HEK293 (cell line): ENCODE measurements around the gene ONECUT2.

Experiments used
- CTCF ChIA-PET: fragments of 350-600 bp; formaldehyde crosslinking; extraction: SDS; loops from one replicate; lab custom pipeline; 2021; ENCODE audit warnings: antibody characterized with exemption; lab: Yijun Ruan, JAX
- POLR2A ChIA-PET: fragments of 300-600 bp; formaldehyde crosslinking; extraction: SDS; loops from one replicate; lab custom pipeline; 2020; ENCODE audit warnings: antibody characterized with exemption, inconsistent platforms; lab: Yijun Ruan, JAX
- H3K27ac ChIP-seq: fragments of 200-500 bp; sonication (Bioruptor generic); 2 replicates; pipeline ENCODE4 v1.5.1; 2014; ENCODE audit warnings: low read depth, low read length, control low read depth, inconsistent platforms; ENCODE audit errors: extremely low read depth
- H3K36me3 ChIP-seq, 2 experiments: fragments of 200-500 bp in 1 of 2; sonication (Bioruptor generic) in 1 of 2; 1 replicate in 1 of 2; 2 replicates in 1 of 2; pipeline ENCODE4 v1.5.1; 2014 to 2017; ENCODE audit warnings: inconsistent platforms in 2 of 2, low read length in 2 of 2; ENCODE audit not compliant: control insufficient read depth in 2 of 2, insufficient read depth in 1 of 2
- H3K4me1 ChIP-seq: fragments of 200-500 bp; sonication (Bioruptor generic); 2 replicates; pipeline ENCODE4 v1.5.1; 2014; ENCODE audit warnings: mild to moderate bottlenecking, low read length, inconsistent platforms; ENCODE audit not compliant: control insufficient read depth, insufficient read depth
- H3K4me3 ChIP-seq: 2 replicates; pipeline ENCODE4 v1.5.1; 2011; ENCODE audit warnings: low read depth, mild to moderate bottlenecking, control low read depth, low read length, moderate library complexity
- H3K9me3 ChIP-seq: fragments of 200-500 bp; sonication (Bioruptor generic); 2 replicates; pipeline ENCODE4 v1.5.1; 2014; ENCODE audit warnings: low read depth, low read length, inconsistent platforms; ENCODE audit not compliant: control insufficient read depth, insufficient read depth
- GLI4 ChIP-seq: fragments of 450-650 bp; formaldehyde crosslinking; IDR thresholded peaks from 2 replicates; pipeline ENCODE4 v1.5.1; 2016; ENCODE audit warnings: missing biosample characterization, missing genetic modification characterization
- PRDM1 ChIP-seq: fragments of 450-650 bp; formaldehyde crosslinking; IDR thresholded peaks from 2 replicates; pipeline ENCODE4; 2016; ENCODE audit warnings: missing biosample characterization, missing genetic modification characterization
- ZBTB7A ChIP-seq: fragments of 450-650 bp; formaldehyde crosslinking; IDR thresholded peaks from 2 replicates; pipeline ENCODE4 v1.5.1; 2016; ENCODE audit warnings: low read depth, missing biosample characterization, missing genetic modification characterization
- ZNF140 ChIP-seq: fragments of 450-650 bp; formaldehyde crosslinking; IDR thresholded peaks from 2 replicates; pipeline ENCODE4 v1.5.1; 2016; ENCODE audit warnings: missing biosample characterization, missing genetic modification characterization
- ZNF223 ChIP-seq: fragments of 450-650 bp; formaldehyde crosslinking; IDR thresholded peaks from 2 replicates; pipeline ENCODE4 v1.5.1; 2016; ENCODE audit warnings: missing biosample characterization, missing genetic modification characterization
- ZNF266 ChIP-seq: fragments of 450-650 bp; formaldehyde crosslinking; IDR thresholded peaks from 2 replicates; pipeline ENCODE4 v1.5.1; 2016; ENCODE audit warnings: missing biosample characterization, missing genetic modification characterization, low read depth
- ZNF311 ChIP-seq: fragments of 450-650 bp; formaldehyde crosslinking; IDR thresholded peaks from 2 replicates; pipeline ENCODE4 v1.5.1; 2017; ENCODE audit warnings: missing biosample characterization, missing genetic modification characterization, borderline replicate concordance
- ZNF366 ChIP-seq: fragments of 450-650 bp; formaldehyde crosslinking; conservative IDR thresholded peaks from 2 replicates; pipeline ENCODE4 v1.5.1; 2016; ENCODE audit warnings: missing biosample characterization, missing genetic modification characterization
- ZNF394 ChIP-seq: fragments of 450-650 bp; formaldehyde crosslinking; IDR thresholded peaks from 2 replicates; pipeline ENCODE4 v1.5.1; 2016; ENCODE audit warnings: missing biosample characterization, missing genetic modification characterization, mild to moderate bottlenecking, moderate library complexity, borderline replicate concordance
- ZNF404 ChIP-seq: fragments of 450-650 bp; formaldehyde crosslinking; IDR thresholded peaks from 2 replicates; pipeline ENCODE4 v1.5.1; 2017; ENCODE audit warnings: missing biosample characterization, missing genetic modification characterization
- ZNF785 ChIP-seq: fragments of 450-650 bp; formaldehyde crosslinking; IDR thresholded peaks from 2 replicates; pipeline ENCODE4 v1.5.1; 2016; ENCODE audit warnings: missing biosample characterization, missing genetic modification characterization
- ZNF791 ChIP-seq: fragments of 450-650 bp; formaldehyde crosslinking; IDR thresholded peaks from 2 replicates; pipeline ENCODE4 v1.5.1; 2016; ENCODE audit warnings: missing biosample characterization, missing genetic modification characterization
- ZNF830 ChIP-seq: fragments of 450-650 bp; IDR thresholded peaks from 2 replicates; pipeline ENCODE4 v1.5.0; 2018; ENCODE audit warnings: missing biosample characterization, missing genetic modification characterization, low read depth, mild to moderate bottlenecking, moderate library complexity
- ZNF837 ChIP-seq: fragments of 450-650 bp; formaldehyde crosslinking; IDR thresholded peaks from 2 replicates; pipeline ENCODE4 v1.5.1; 2016; ENCODE audit warnings: missing biosample characterization, missing genetic modification characterization
- ZSCAN16 ChIP-seq: fragments of 450-650 bp; formaldehyde crosslinking; IDR thresholded peaks from 2 replicates; pipeline ENCODE4 v1.5.1; 2016; ENCODE audit warnings: missing biosample characterization, missing genetic modification characterization
- TF ChIP-seq, protein P1 (sequence below): fragments of 450-650 bp; formaldehyde crosslinking; IDR thresholded peaks from 2 replicates; pipeline ENCODE4 v1.5.1; 2016; ENCODE audit warnings: missing biosample characterization, missing genetic modification characterization, borderline replicate concordance
- TF ChIP-seq, protein P2 (sequence below): fragments of 450-650 bp; formaldehyde crosslinking; IDR thresholded peaks from 2 replicates; pipeline ENCODE4 v1.5.1; 2016; ENCODE audit warnings: missing biosample characterization, missing genetic modification characterization

The ONECUT2 gene

DNA sequence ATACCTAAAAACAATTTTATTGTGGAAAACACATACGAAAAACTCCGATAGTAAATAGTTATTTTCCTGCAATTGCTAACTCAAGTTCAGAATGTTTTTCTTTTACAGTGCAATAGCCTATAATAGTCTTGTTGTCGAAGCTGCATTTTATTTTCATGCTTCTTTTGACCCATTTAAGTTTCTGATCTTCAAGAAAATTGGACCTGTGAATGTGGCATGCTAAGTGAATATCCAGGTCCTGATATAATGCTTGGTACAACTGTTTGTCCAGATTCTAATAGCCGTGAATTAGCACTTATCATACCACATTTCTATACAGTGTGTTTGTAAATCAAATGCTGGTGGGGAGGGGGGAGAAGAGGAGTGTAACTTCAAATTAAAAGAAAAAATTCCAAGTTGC, 3.0 kb upstream of the ONECUT2 start (continued):
- TF ChIP-seq GLI4 (tag by site-specific recombination) (no peak), ZNF791 (no peak), ZNF311 (tag by site-specific recombination) (no peak), ZNF830 (no peak), ZNF404 (tag by site-specific recombination) (no peak), ZBTB7A (tag by site-specific recombination) (no peak), ZNF266 (no peak), ZNF785 (tag by site-specific recombination) (no peak), ZNF140 (no peak), ZNF837 (tag by site-specific recombination) (no peak), ZNF394 (no peak)
- TF ChIP-seq, protein P1, sequence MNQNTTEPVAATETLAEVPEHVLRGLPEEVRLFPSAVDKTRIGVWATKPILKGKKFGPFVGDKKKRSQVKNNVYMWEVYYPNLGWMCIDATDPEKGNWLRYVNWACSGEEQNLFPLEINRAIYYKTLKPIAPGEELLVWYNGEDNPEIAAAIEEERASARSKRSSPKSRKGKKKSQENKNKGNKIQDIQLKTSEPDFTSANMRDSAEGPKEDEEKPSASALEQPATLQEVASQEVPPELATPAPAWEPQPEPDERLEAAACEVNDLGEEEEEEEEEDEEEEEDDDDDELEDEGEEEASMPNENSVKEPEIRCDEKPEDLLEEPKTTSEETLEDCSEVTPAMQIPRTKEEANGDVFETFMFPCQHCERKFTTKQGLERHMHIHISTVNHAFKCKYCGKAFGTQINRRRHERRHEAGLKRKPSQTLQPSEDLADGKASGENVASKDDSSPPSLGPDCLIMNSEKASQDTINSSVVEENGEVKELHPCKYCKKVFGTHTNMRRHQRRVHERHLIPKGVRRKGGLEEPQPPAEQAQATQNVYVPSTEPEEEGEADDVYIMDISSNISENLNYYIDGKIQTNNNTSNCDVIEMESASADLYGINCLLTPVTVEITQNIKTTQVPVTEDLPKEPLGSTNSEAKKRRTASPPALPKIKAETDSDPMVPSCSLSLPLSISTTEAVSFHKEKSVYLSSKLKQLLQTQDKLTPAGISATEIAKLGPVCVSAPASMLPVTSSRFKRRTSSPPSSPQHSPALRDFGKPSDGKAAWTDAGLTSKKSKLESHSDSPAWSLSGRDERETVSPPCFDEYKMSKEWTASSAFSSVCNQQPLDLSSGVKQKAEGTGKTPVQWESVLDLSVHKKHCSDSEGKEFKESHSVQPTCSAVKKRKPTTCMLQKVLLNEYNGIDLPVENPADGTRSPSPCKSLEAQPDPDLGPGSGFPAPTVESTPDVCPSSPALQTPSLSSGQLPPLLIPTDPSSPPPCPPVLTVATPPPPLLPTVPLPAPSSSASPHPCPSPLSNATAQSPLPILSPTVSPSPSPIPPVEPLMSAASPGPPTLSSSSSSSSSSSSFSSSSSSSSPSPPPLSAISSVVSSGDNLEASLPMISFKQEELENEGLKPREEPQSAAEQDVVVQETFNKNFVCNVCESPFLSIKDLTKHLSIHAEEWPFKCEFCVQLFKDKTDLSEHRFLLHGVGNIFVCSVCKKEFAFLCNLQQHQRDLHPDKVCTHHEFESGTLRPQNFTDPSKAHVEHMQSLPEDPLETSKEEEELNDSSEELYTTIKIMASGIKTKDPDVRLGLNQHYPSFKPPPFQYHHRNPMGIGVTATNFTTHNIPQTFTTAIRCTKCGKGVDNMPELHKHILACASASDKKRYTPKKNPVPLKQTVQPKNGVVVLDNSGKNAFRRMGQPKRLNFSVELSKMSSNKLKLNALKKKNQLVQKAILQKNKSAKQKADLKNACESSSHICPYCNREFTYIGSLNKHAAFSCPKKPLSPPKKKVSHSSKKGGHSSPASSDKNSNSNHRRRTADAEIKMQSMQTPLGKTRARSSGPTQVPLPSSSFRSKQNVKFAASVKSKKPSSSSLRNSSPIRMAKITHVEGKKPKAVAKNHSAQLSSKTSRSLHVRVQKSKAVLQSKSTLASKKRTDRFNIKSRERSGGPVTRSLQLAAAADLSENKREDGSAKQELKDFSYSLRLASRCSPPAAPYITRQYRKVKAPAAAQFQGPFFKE (tag by site-specific recombination) = no peak

- ChIA-PET CTCF (interaction anchor here (0.6 kb wide), 1 partner anchor 599 kb away, joined by 3 read pairs; no protein-coding TSS in a partner anchor), POLR2A (interaction anchor here (0.6 to 0.7 kb wide), 3 partner anchors 52 to 414 kb away, joined by 3 to 4 read pairs (median 3); no protein-coding TSS in a partner anchor)
- Histone ChIP-seq H3K9me3 (no peaks in the 10 kb centered on the region), H3K36me3 (no peaks in the 10 kb centered on the region), H3K27ac (no peak overlapping the region), H3K4me1 (peaks cover 6% of the 10 kb centered on the region), H3K4me3 (no peak overlapping the region)
- TF ChIP-seq ZNF223 (no peak), ZNF366 (tag by site-specific recombination) (0 out of 2 replicates have a peak, but pooled peaks have one; percentile 13)
Measured at GRCh38 chr18:57432751-57433400, 2.3 kb upstream of the ONECUT2 start.

GRCh38 chr18:57433482-57433881, 1.7 kb upstream of the ONECUT2 start:
- Histone ChIP-seq H3K4me1 (peaks cover 6% of the 10 kb centered on the region), H3K36me3 (no peaks in the 10 kb centered on the region), H3K4me3 (peak overlapping the region; percentile 64), H3K27ac (no peak overlapping the region), H3K9me3 (no peaks in the 10 kb centered on the region)
- POLR2A ChIA-PET = interaction anchor here (0.6 to 1.7 kb wide), 4 partner anchors 51 to 560 kb away, joined by 3 to 5 read pairs (median 4); no protein-coding TSS in a partner anchor
- no peak; the same call in none of the 2 replicates for TF ChIP-seq PRDM1 (tag by site-specific recombination)
- TF ChIP-seq, protein P2, sequence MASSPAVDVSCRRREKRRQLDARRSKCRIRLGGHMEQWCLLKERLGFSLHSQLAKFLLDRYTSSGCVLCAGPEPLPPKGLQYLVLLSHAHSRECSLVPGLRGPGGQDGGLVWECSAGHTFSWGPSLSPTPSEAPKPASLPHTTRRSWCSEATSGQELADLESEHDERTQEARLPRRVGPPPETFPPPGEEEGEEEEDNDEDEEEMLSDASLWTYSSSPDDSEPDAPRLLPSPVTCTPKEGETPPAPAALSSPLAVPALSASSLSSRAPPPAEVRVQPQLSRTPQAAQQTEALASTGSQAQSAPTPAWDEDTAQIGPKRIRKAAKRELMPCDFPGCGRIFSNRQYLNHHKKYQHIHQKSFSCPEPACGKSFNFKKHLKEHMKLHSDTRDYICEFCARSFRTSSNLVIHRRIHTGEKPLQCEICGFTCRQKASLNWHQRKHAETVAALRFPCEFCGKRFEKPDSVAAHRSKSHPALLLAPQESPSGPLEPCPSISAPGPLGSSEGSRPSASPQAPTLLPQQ (tag by site-specific recombination) = no peak
- TF ChIP-seq ZSCAN16 (tag by site-specific recombination) = 0 out of 2 replicates have a peak, but pooled peaks have one; percentile 15
- CTCF ChIA-PET = interaction anchor here (0.6 kb wide), 1 partner anchor 600 kb away, joined by 3 read pairs; no protein-coding TSS in a partner anchor
